Right ventricle myocardium inferior (tissue), 1 donor: ENCODE measurements around the gene INSYN2B. TPM values are rescaled to one million over a fixed set of nuclear protein-coding genes. Genes with fewer than 3 reads are reported as not detected.
A peak's percentile ranks its signal among the peaks of the same experiment; 100 is the strongest.

Experiments used
- ATAC-seq: fragments of 200-7000 bp; cut with Tn5 transposase; one replicate; pipeline ENCODE4 v1.9.1; 2020; ENCODE audit warnings: mild to moderate bottlenecking, moderate library complexity
- DNase-seq: peaks from one replicate; pipeline ENCODE4 v3.0.0; 2021; ENCODE audit errors: missing footprints
- intact Hi-C: fragments of 100-400 bp; cut with DNase I; formaldehyde crosslinking; loops from one replicate; pipeline ENCODE4 v1.11.0; 2022
- total RNA-seq: library from RNA; stranded (reverse); fragmentation: NEBNext Ultra II Directional; extraction: Animal tissue kit (Norgen Biotek cat#: 25700); gene quantifications from one replicate; pipeline ENCODE4 v1.2.1, GENCODE V29; 2021
- donor health status: DM: no; HTN: yes; CAD: no; lungs with severe emphysema.

The INSYN2B gene
- total RNA-seq, 1 donor from 2014 or later: 0.87 TPM

DNA sequence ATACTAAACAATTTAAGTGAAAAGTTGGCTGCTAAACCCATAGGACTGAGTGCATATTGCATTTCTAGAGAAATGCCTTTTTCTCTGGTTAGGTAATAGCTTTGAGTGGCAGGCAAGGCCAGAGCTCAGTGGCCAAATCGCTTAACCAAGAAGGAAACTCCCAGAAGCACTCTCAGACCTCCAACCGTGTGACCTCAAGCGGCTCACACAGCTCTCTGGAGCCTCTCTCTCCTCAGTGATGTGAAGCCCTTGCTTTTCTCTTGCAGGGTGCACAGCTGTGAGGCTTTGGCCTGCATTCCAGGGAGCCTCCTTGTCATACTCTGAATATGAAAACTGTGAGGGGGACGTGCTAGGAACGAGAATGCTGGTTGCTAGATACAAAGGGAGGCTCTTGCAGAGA, 106.7 kb downstream of the INSYN2B start:
- peak; percentile 88 for ATAC-seq
- DNase-seq: peak; percentile 80
- intact Hi-C loops: loop anchor here (10.0 kb wide), 1 partner anchor 69 kb away; no protein-coding TSS in a partner anchor

DNA sequence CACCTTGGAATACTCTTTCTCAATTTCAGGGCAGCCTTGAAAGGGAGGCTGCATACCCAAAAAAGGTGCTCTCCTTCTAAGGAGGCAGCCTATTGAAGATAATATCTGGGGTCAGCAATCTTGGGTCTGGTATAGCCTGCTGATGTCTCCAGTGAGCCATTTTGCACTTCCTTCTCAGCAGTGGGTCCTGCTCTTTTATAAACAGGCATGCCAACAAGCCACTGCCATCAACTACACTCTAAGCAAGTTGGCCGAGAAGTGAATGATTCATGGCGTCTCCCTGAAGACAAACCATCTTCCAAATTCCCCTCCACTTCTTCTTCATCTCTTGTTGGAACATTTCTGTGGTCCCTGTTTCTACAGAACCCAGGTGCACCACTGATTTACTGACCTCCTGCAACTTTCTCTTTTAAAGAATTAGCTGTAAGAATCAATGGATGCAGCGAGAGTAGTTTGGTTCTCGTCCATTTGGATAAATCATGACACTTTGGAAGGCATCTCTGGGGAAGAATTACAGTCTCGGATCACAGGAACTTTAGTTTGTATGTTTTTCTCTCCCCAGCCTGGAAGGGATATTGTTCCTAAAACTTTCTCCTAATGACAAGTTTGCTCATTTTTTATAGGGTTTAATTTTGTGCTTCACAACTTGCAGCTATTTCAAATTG, 108.3 kb downstream of the INSYN2B start:
- intact Hi-C loops: loop anchor here (10.0 kb wide), 1 partner anchor 67 kb away; no protein-coding TSS in a partner anchor
- ATAC-seq (no peak), DNase-seq (no peak)

DNA sequence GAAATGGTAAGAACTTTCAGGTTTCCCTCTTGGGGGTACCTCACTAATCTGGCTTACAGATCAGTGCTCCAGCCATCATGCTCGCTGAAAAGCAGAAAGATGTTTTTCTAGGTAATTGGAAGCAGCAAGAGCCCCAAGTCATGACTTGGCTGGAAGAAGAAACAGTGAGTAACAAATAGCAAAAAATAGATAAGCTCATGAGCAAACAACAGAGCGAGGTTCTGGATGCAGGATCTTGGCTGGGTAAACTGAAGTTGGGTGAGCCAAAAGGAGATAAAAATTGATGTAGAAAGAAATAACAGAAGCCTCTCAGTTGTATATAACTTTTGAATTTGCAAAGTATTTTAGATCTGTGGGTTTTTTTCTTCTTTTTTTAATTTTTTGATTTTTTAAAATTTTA, 110.1 kb downstream of the INSYN2B start:
- intact Hi-C loops: loop anchor here (10.0 kb wide), 1 partner anchor 65 kb away; no protein-coding TSS in a partner anchor
- no peak for DNase-seq
- ATAC-seq: no peak

- no peak for DNase-seq
- no peak for ATAC-seq
- intact Hi-C loops: no loop called here
Measured at GRCh38 chr5:169869066-169869465, 111.2 kb downstream of the INSYN2B start.

GRCh38 chr5:169867347-169867746, 112.9 kb downstream of the INSYN2B start:
- ATAC-seq (no peak), DNase-seq (no peak)
- intact Hi-C loops: no loop called here

DNA sequence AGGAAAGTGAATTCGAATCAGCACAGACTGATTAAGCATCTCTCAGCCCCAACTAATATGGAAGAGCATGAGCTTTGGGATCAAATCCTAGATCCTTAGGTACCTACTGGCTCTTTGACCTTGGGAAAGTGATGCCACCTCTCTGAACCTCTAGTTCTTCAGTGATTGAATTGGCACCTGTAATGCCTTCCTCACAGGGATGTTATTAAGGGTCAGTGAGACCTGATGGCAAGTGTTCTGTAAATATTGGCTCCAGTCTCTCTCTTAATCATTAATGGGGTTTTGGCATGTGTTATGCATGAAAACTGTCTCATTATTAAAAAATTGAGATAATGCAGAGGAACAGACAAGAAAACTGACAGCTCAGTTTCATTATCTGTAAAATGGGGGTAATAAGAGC, 115.8 kb downstream of the INSYN2B start:
- ATAC-seq: no peak
- intact Hi-C loops: no loop called here
- DNase-seq: no peak

GRCh38 chr5:169862391-169862811, 117.9 kb downstream of the INSYN2B start:
- DNase-seq (no peak), ATAC-seq (no peak)
- intact Hi-C loops: no loop called here

- ATAC-seq (no peak), DNase-seq (no peak)
- intact Hi-C loops: no loop called here
Measured at GRCh38 chr5:169861934-169862333, 118.4 kb downstream of the INSYN2B start.

- DNase-seq (no peak), ATAC-seq (no peak)
- intact Hi-C loops: no loop called here
Measured at GRCh38 chr5:169861433-169861832, 118.9 kb downstream of the INSYN2B start.

DNA sequence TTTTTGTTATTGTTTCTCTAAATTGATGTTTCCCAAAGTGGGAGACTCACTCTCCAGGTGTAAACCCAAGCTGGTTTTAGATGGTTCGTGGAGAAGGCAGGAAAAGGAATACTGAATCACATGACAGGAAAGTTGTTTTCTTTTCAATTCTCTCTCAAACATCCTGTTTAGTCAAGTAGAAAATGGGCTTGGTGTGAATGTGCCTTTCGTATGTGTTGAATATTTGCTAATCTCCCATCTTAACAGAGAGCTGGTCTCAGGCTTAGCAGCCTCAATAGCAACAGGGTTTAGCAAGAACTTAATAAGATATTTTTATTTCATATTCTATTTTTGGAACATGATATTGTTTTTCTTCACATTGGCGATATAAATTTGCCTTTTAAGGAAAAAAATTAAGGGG, 119.7 kb downstream of the INSYN2B start:
- ATAC-seq (no peak), DNase-seq (no peak)
- intact Hi-C loops: no loop called here

GRCh38 chr5:169856571-169856970, 123.7 kb downstream of the INSYN2B start:
- intact Hi-C loops: no loop called here
- DNase-seq (no peak), ATAC-seq (no peak)

DNA sequence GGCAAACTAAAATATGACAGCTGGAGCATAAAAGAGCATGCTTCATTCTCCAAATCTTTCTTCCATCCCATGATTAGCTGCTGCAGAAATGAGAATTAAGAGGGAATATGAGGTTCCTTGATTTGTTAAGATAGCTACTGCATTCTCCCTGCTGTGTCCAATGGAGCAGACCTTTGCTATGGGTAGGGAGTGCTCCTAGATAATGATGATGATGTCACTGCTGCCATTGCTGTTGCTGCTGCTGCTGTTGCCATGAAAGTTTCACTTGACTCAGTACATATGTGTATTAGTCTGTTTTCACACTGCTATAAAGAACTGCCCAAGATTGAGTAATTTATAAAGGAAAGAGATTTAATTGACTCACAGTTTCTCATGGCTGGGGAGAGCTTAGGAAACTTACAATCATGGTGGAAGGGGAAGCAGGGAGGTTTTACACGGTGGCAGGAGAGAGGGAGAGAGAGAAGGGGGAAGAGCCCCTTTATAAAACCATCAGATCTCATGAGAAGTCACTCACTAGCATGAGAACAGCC, 128.9 kb downstream of the INSYN2B start:
- no peak for ATAC-seq
- no peak for DNase-seq
- intact Hi-C loops: no loop called here

GRCh38 chr5:169850409-169850808, 129.9 kb downstream of the INSYN2B start:
- DNase-seq (no peak), ATAC-seq (no peak)
- intact Hi-C loops: no loop called here

- ATAC-seq: peak; percentile 80
- intact Hi-C loops: no loop called here
- DNase-seq: no peak
Measured at GRCh38 chr5:169848792-169849191, 131.5 kb downstream of the INSYN2B start.

DNA sequence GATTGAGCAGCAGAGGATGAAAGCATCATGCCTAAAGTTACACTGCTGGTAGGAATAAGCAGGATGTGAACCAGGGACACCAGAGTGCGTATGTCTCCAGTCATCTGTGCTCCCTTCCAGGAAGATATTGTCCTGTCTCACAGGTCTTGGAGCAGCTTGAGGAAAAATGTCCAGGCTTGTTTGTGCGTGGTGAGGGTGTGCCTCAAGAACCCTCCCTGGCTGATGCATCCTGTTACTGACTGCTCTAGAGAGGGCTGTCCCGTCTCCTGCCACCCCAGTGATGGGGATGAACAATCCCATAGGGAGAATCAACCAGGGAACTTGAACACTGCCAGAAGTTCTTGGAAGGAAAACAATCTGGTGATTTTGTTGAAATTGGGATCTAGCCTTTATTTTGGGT, 132.0 kb downstream of the INSYN2B start:
- ATAC-seq (peak; percentile 72), DNase-seq (no peak)
- intact Hi-C loops: no loop called here

DNA sequence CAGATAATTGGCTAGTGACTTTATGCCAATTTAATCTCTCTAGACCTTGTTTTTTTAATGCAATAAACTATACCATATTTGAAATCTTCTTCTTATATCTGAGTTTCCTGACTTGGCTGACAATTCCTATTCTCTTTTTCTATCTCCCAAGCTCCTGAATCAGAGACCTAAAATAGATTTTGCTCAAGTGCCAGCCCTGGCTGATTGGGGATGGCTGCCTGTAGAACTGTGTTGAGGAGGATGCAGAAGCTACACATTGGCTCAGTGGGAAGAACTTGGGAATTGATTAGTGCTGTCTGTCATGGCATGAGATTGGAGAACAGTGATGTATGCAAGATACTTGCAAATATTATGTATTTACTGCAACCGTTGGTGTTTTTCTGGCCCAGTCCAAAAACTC, 132.8 kb downstream of the INSYN2B start:
- DNase-seq (no peak), ATAC-seq (no peak)
- intact Hi-C loops: no loop called here

GRCh38 chr5:169842699-169843098, 137.6 kb downstream of the INSYN2B start:
- DNase-seq: no peak
- intact Hi-C loops: no loop called here
- no peak for ATAC-seq

DNA sequence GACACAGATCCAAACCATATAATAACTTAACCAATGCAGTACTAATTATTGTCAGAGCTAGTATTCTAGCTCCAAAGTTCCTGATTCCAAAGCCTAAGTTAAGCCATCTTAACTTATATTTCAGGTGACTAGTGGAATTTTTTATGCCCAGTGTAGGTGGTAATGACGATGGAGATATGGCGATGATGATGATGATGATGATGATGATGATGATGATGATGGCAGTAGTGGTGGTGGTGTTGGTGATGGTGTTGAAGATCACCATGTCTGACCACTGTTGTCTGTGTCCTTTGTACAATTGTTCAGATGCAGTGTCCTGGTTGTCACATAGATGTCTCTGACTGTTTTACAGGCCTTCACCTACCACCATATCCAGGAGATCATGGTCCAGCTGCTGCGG, 139.9 kb downstream of the INSYN2B start:
- ATAC-seq (no peak), DNase-seq (no peak)
- intact Hi-C loops: no loop called here

GRCh38 chr5:169838688-169839087, 141.6 kb downstream of the INSYN2B start:
- intact Hi-C loops: no loop called here
- ATAC-seq (no peak), DNase-seq (no peak)

GRCh38 chr5:169837686-169838085, 142.6 kb downstream of the INSYN2B start:
- DNase-seq (no peak), ATAC-seq (no peak)
- intact Hi-C loops: no loop called here
